Body of pancreas (tissue), 4 donors: Measurements from ENCODE around the gene GULP1.

Source experiments
- CTCF ChIP-seq, 7 experiments: fragments of 450-650 bp in 4 of 7; fragments of 200-600 bp in 3 of 7; sonication (generic) in 3 of 7; IDR thresholded peaks; one replicate each; pipeline ENCODE4 v1.5.1; 2016 to 2019; ENCODE audit warnings: antibody characterized with exemption in 7 of 7
- POLR2A ChIP-seq, 3 donors: fragments of 450-650 bp; IDR thresholded peaks; one replicate each; pipeline ENCODE4 v1.6.1; 2016; ENCODE audit warnings: antibody characterized with exemption in 3 of 3, mild to moderate bottlenecking in 2 of 3

- TF ChIP-seq CTCF (IDR thresholded peaks at IDR 0.05) (no peak), POLR2A (IDR thresholded peaks at IDR 0.05) (no peak)
Observed at GRCh38 chr2:188327518-188328213, 36.0 kb downstream of the GULP1 start.
